ACC112 (cell line): ENCODE results near the gene TP53TG3D.
"Not testable (repeated sequence)": the region's sequence is repeated elsewhere in the genome, so short reads cannot be mapped to it uniquely, and the experiment has no call there.

Experiments used
- H2AFZ ChIP-seq: fragments of 200-600 bp; sonication (generic); one replicate; pipeline ENCODE4 v1.6.0; 2017; ENCODE audit warnings: antibody characterized with exemption, low read length; ENCODE audit not compliant: unreplicated experiment
- H3K27ac ChIP-seq: fragments of 200-600 bp; sonication (generic); 2 replicates; pipeline ENCODE4 v1.5.1; 2014; ENCODE audit warnings: low read depth, mild to moderate bottlenecking, antibody characterized with exemption, low read length, moderate library complexity
- H3K27me3 ChIP-seq: fragments of 200-600 bp; sonication (generic); 2 replicates; pipeline ENCODE4 v1.6.1; 2014; ENCODE audit warnings: mild to moderate bottlenecking, antibody characterized with exemption, low read length, moderate library complexity, mixed read lengths; ENCODE audit not compliant: insufficient read depth
- H3K36me3 ChIP-seq: fragments of 200-600 bp; sonication (generic); 2 replicates; pipeline ENCODE4 v1.6.1; 2016; ENCODE audit warnings: mild to moderate bottlenecking, antibody characterized with exemption, low read length, moderate library complexity, mixed read lengths; ENCODE audit not compliant: insufficient read depth
- H3K4me1 ChIP-seq: fragments of 200-600 bp; sonication (generic); one replicate; pipeline ENCODE4 v1.6.1; 2016; ENCODE audit warnings: low read length, mixed read lengths; ENCODE audit not compliant: insufficient read depth, unreplicated experiment, control insufficient read depth
- H3K4me3 ChIP-seq: fragments of 200-600 bp; sonication (generic); 2 replicates; pipeline ENCODE4 v1.5.1; 2014; ENCODE audit warnings: mild to moderate bottlenecking, low read depth, low read length
- H3K79me2 ChIP-seq: fragments of 200-600 bp; sonication (generic); one replicate; pipeline ENCODE4 v1.6.0; 2016; ENCODE audit warnings: low read length; ENCODE audit not compliant: control insufficient read depth, unreplicated experiment, insufficient read depth

The TP53TG3D gene

DNA sequence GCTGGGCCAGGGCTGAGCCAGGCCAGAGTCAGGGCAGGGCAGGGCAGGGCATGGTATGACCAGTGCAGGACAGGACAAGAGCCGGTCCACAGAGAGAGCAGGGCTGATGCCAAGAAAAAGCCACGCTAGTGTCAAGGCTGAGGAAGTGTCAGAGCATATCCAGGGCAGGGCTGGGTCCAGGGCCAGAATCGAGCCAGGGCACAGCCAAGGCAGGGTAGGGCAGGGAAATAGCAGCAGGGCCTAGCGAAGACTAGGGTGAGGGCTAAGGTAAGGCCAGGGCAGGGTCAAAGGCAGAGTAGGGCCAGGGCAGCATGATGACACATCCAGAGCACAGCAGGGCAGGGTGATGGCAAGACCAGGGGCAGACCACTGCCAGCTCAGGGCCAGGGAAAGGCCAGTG is 49.7 kb downstream of the TP53TG3D start:
- not testable (repeated sequence) for H3K79me2 ChIP-seq, H3K27ac ChIP-seq, H3K4me3 ChIP-seq, H3K4me1 ChIP-seq, H3K27me3 ChIP-seq, H3K36me3 ChIP-seq, H2AFZ ChIP-seq
